GM12801 (cell line): ENCODE measurements around the gene ZNF491.

ENCODE experiments used
- TF ChIP-seq, protein P1 (sequence below): IDR thresholded peaks from one replicate; pipeline ENCODE4 v1.5.1; 2011; ENCODE audit warnings: control low read depth; ENCODE audit not compliant: insufficient read length; ENCODE audit errors: extremely low read depth

Gene ZNF491

DNA sequence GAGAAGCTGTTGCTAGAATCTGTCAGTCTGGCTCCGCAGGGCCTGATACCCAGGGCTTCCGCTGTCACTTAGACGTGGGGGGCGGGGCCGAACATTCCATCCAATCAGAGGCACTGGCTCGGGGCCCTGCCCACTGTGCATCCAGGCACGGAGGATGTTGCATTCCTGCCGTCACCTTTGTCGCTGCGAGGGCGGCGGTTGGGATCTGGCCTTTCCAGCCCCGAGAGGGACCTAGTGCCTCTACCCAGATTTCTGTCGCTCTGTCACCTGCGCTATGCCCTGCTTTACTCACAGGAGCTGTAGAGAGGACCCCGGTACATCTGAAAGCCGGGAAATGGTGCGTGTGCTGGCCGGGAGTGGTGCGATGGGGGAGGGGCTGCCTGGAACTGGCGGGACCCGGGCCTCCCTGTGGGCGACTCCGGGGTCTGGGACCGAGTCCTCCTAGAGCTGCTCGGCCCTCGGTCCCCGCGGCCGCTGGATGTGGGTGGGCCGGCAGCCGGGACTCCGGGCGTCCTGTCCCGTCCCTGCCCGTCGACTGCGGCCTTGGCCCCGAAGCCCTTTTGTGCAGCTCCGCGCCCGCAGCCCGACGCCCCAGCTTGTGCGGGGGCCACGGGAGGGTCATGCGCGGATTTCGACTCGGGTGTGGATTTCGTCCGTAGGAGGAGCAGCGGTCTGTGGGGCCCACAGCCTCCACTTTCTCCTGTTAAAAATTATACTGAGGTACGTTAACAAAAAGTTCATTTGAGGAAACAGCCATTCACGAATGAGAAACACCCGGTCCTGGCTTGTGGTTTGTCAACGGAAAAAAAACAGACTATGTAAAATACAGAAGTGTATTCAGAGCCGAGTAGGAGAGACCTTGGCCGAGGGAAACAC is 50.5 kb downstream of the ZNF491 start, which contains the start of gene ZNF439:
ZNF439 (plus strand) TSS at position 133 of the 876 bp plus-strand sequence; CDS start at position 275, 142 bp downstream.
- TF ChIP-seq, protein P1, sequence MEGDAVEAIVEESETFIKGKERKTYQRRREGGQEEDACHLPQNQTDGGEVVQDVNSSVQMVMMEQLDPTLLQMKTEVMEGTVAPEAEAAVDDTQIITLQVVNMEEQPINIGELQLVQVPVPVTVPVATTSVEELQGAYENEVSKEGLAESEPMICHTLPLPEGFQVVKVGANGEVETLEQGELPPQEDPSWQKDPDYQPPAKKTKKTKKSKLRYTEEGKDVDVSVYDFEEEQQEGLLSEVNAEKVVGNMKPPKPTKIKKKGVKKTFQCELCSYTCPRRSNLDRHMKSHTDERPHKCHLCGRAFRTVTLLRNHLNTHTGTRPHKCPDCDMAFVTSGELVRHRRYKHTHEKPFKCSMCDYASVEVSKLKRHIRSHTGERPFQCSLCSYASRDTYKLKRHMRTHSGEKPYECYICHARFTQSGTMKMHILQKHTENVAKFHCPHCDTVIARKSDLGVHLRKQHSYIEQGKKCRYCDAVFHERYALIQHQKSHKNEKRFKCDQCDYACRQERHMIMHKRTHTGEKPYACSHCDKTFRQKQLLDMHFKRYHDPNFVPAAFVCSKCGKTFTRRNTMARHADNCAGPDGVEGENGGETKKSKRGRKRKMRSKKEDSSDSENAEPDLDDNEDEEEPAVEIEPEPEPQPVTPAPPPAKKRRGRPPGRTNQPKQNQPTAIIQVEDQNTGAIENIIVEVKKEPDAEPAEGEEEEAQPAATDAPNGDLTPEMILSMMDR, result no peak

- TF ChIP-seq, protein P1, result no peak
Measured at GRCh38 chr19:11853358-11853757, 55.0 kb downstream of the ZNF491 start.

GRCh38 chr19:11856596-11857250 is 58.4 kb downstream of the ZNF491 start:
- TF ChIP-seq, protein P1, result no peak
